B cell (primary cell): ENCODE data around the gene SYNJ1. TPM values are rescaled to one million over a fixed set of nuclear protein-coding genes. Genes with fewer than 3 reads are reported as not detected.

Source experiments
- ATAC-seq: fragments of 200-7000 bp; cut with Tn5 transposase; one replicate; pipeline ENCODE4 v1.10.0; 2021; ENCODE audit warnings: low read depth, mild to moderate bottlenecking, moderate number of reproducible peaks, moderate library complexity
- CTCF ChIA-PET: fragments of 350-600 bp; sonication (Branson Sonifier 250); formaldehyde crosslinking; loops from one replicate; lab custom pipeline; 2021; ENCODE audit warnings: antibody characterized with exemption, inconsistent platforms; lab: Charles Lee
- POLR2A ChIA-PET: fragments of 350-600 bp; sonication (Branson Sonifier 250); formaldehyde crosslinking; loops from one replicate; lab custom pipeline; 2021; ENCODE audit warnings: antibody characterized with exemption; lab: Charles Lee
- DNase-seq: peaks from one replicate; pipeline ENCODE4 v3.0.0; 2013
- H2AFZ ChIP-seq: 2 replicates; pipeline ENCODE4 v1.6.1; 2012; ENCODE audit warnings: mild to moderate bottlenecking, low read depth, low read length; ENCODE audit not compliant: insufficient read depth, poor library complexity, severe bottlenecking
- H3K27ac ChIP-seq, 2 donors: 1 replicate in 1 of 2; 2 replicates in 1 of 2; pipeline ENCODE4 v1.5.1; 2012 to 2013; ENCODE audit warnings: low read length in 2 of 2, mild to moderate bottlenecking in 2 of 2, moderate library complexity in 1 of 2
- H3K27me3 ChIP-seq, 4 experiments: fragments of 200-600 bp in 1 of 4; sonication (generic) in 1 of 4; replicated peaks in 1 of 4; 1 replicate in 2 of 4; 2 replicates in 2 of 4; pipeline versions ENCODE4 v1.6.1 to v1.7.0; 2013 to 2016; ENCODE audit warnings: low read length in 3 of 4, mild to moderate bottlenecking in 2 of 4, mixed read lengths in 1 of 4, moderate library complexity in 1 of 4; ENCODE audit not compliant: insufficient read depth in 4 of 4, control insufficient read depth in 3 of 4; ENCODE audit errors: control extremely low read depth in 1 of 4
- H3K36me3 ChIP-seq, 2 experiments: replicated peaks in 1 of 2; 1 replicate in 1 of 2; 2 replicates in 1 of 2; pipeline versions ENCODE4 v1.6.1 to v1.7.1; 2013; ENCODE audit warnings: low read length in 1 of 2; ENCODE audit not compliant: insufficient read depth in 2 of 2, control insufficient read depth in 1 of 2; ENCODE audit errors: control extremely low read depth in 1 of 2, extremely low read depth in 1 of 2
- H3K4me1 ChIP-seq, 2 donors: fragments of 200-600 bp in 1 of 2; sonication (generic) in 1 of 2; 1 replicate in 1 of 2; 2 replicates in 1 of 2; pipeline versions ENCODE4 v1.5.1 to v1.6.1; 2013 to 2017; ENCODE audit warnings: low read length in 2 of 2; ENCODE audit not compliant: control insufficient read depth in 2 of 2, insufficient read depth in 2 of 2
- H3K4me2 ChIP-seq: replicated peaks from 2 replicates; pipeline ENCODE3; 2012; ENCODE audit warnings: mild to moderate bottlenecking, low read depth, low read length; ENCODE audit not compliant: poor library complexity, severe bottlenecking
- H3K4me3 ChIP-seq, 5 experiments: fragments of 200-600 bp in 1 of 5; sonication (generic) in 1 of 5; 1 replicate in 3 of 5; 2 replicates in 2 of 5; pipeline versions ENCODE4 v1.5.1 to v1.7.0; 2011 to 2016; ENCODE audit warnings: low read length in 4 of 5, mild to moderate bottlenecking in 4 of 5, low read depth in 2 of 5, control low read depth in 1 of 5, moderate library complexity in 1 of 5; ENCODE audit not compliant: insufficient read depth in 1 of 5; ENCODE audit errors: control extremely low read depth in 1 of 5, extremely low read depth in 1 of 5
- H3K79me2 ChIP-seq: fragments of 200-600 bp; sonication (generic); one replicate; pipeline ENCODE4 v1.6.0; 2016; ENCODE audit warnings: low read length; ENCODE audit not compliant: control insufficient read depth, insufficient read depth
- H3K9ac ChIP-seq: fragments of 200-600 bp; sonication (generic); 2 replicates; pipeline ENCODE4 v1.6.1; 2017; ENCODE audit warnings: mild to moderate bottlenecking, low read length, moderate library complexity
- H3K9me3 ChIP-seq, 3 donors: one replicate each; pipeline versions ENCODE4 v1.6.1 to v1.7.1; 2013; ENCODE audit warnings: low read length in 2 of 3; ENCODE audit not compliant: control insufficient read depth in 2 of 3, insufficient read depth in 1 of 3; ENCODE audit errors: control extremely low read depth in 1 of 3
- H4K20me1 ChIP-seq: 2 replicates; pipeline ENCODE4 v1.6.0; 2012; ENCODE audit warnings: mild to moderate bottlenecking, low read length; ENCODE audit not compliant: insufficient read depth, control insufficient read depth, poor library complexity, severe bottlenecking
- H3K27ac Mint-ChIP-seq: one replicate; pipeline ENCODE4 v1.8.0; 2021; ENCODE audit warnings: mixed read lengths
- H3K27me3 Mint-ChIP-seq: one replicate; pipeline ENCODE4 v1.8.0; 2021; ENCODE audit warnings: mixed read lengths
- H3K4me1 Mint-ChIP-seq: one replicate; pipeline ENCODE4 v1.8.0; 2021; ENCODE audit warnings: mixed read lengths
- H3K4me3 Mint-ChIP-seq: one replicate; pipeline ENCODE4 v1.8.0; 2021; ENCODE audit warnings: mixed read lengths
- H3K9me3 Mint-ChIP-seq: one replicate; pipeline ENCODE4 v1.8.0; 2022; ENCODE audit warnings: mixed read lengths; ENCODE audit not compliant: insufficient read depth
- EZH2 ChIP-seq: IDR thresholded peaks from 2 replicates; pipeline ENCODE4 v1.6.1; 2012; ENCODE audit warnings: borderline replicate concordance, low read depth, mild to moderate bottlenecking, moderate library complexity, low read length; ENCODE audit not compliant: insufficient read depth, poor library complexity, severe bottlenecking
- WGBS: methylation state at CpG from one replicate; pipeline ENCODE4 v1.1.5; 2013; ENCODE audit warnings: missing lambda C conversion rate; ENCODE audit not compliant: insufficient coverage; 5-methylcytosine and 5-hydroxymethylcytosine counted together
- intact Hi-C: fragments of 100-400 bp; cut with micrococcal nuclease; formaldehyde crosslinking; loops from one replicate; pipeline ENCODE4 v1.10.0; 2022
- polyA plus RNA-seq: library from polyadenylated mRNA; depleted of rRNA; stranded (reverse); fragments of >200 nt; gene quantifications from 2 replicates; pipeline ENCODE4 v1.2.3, GENCODE V29; 2012
- total RNA-seq, 2 donors: library from RNA; stranded (reverse); fragments of 120-200 nt in 1 of 2; gene quantifications; 1 replicate in 1 of 2; 2 replicates in 1 of 2; pipeline versions ENCODE4 v1.2.3 to v1.2.4, GENCODE V29; 2013 to 2022
- TF ChIP-seq, protein P1 (sequence below): fragments of 200-600 bp; IDR thresholded peaks from one replicate; pipeline ENCODE4 v1.8.0; 2022; ENCODE audit warnings: antibody characterized with exemption, mild to moderate bottlenecking

Gene SYNJ1
- total and polyA plus RNA-seq, 2 donors (not counting 1 experiment from before 2014, with no cell fraction given), result 2.2 to 9.4 TPM

DNA sequence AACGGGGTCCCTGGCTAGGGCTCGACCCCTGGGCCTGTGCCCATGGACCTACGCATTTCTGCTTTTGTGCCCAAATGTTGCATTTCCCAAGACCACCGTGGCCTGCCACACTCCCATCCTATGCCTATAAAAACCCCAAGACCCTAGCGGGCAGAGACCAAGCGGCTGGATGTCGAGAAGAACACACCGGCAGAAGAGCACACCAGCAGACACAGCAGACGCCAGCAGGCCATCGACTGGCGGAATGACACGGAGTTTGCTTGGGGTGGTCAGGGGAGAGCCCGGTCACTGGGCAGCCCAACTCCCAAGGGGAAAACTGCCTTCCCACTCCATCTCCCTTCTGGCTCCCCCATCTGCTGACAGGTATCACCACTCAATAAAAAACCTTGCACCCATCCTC, 146.9 kb downstream of the SYNJ1 start:
- Histone ChIP-seq H3K36me3 (no peaks in the 10 kb centered on the region), H3K27me3 (no peaks in the 10 kb centered on the region), H3K4me3 (no peak overlapping the region), H3K4me2 (no peak overlapping the region), H2AFZ (no peak overlapping the region), H4K20me1 (no peaks in the 10 kb centered on the region), H3K9me3 (peaks cover 0 to 2% (median 0%) of the 10 kb centered on the region in 3 donors), H3K27ac (no peak overlapping the region), H3K9ac (no peak overlapping the region), H3K4me1 (no peaks in the 10 kb centered on the region), H3K79me2 (no peaks in the 10 kb centered on the region)
- CTCF ChIA-PET, result interaction anchor here (1.6 to 2.4 kb wide), 2 partner anchors 12 to 19 kb away, joined by 5 to 10 read pairs; no protein-coding TSS in a partner anchor
- no peak for TF ChIP-seq EZH2
- TF ChIP-seq, protein P1, sequence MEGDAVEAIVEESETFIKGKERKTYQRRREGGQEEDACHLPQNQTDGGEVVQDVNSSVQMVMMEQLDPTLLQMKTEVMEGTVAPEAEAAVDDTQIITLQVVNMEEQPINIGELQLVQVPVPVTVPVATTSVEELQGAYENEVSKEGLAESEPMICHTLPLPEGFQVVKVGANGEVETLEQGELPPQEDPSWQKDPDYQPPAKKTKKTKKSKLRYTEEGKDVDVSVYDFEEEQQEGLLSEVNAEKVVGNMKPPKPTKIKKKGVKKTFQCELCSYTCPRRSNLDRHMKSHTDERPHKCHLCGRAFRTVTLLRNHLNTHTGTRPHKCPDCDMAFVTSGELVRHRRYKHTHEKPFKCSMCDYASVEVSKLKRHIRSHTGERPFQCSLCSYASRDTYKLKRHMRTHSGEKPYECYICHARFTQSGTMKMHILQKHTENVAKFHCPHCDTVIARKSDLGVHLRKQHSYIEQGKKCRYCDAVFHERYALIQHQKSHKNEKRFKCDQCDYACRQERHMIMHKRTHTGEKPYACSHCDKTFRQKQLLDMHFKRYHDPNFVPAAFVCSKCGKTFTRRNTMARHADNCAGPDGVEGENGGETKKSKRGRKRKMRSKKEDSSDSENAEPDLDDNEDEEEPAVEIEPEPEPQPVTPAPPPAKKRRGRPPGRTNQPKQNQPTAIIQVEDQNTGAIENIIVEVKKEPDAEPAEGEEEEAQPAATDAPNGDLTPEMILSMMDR, result no peak
- intact Hi-C loops, result no loop called here
- DNase-seq (no peak), ATAC-seq (no peak)
- Mint-ChIP-seq H3K9me3 (no peaks in the 10 kb centered on the region), H3K27ac (no peak overlapping the region), H3K4me3 (no peak overlapping the region), H3K4me1 (no peaks in the 10 kb centered on the region), H3K27me3 (no peaks in the 10 kb centered on the region)
- 91% methylated on average over 13 of the region's 13 CpGs for WGBS
- POLR2A ChIA-PET, result no interaction called here

Other genes with a start within 250 kb of the SYNJ1 start
- gene TCP10L, start 142.5 kb downstream of the SYNJ1 start, total RNA-seq, result 0.39 and 0.51 TPM in 2 replicates
- gene TCP10L, start 142.5 kb downstream of the SYNJ1 start, polyA plus RNA-seq, result 0.29 and 0.39 TPM in 2 replicates
- 29.2 and 29.4 TPM in 2 replicates for gene CFAP298, start 115.6 kb downstream of the SYNJ1 start, total RNA-seq
- 22.0 and 42.1 TPM in 2 replicates for gene CFAP298, start 115.6 kb downstream of the SYNJ1 start, polyA plus RNA-seq
- 59.5 and 64.7 TPM in 2 replicates for gene PAXBP1, start 43.7 kb upstream of the SYNJ1 start, total RNA-seq
- 16.2 and 26.5 TPM in 2 replicates for gene PAXBP1, start 43.7 kb upstream of the SYNJ1 start, polyA plus RNA-seq